ENCODE results near the gene LRRC2.

Gene LRRC2

GRCh38 chr3:46466871-46467403 is 99.2 kb downstream of the LRRC2 start:
- no peak for DNase-seq (ENCODE audit: low read depth)
- TF ChIP-seq, protein P1, sequence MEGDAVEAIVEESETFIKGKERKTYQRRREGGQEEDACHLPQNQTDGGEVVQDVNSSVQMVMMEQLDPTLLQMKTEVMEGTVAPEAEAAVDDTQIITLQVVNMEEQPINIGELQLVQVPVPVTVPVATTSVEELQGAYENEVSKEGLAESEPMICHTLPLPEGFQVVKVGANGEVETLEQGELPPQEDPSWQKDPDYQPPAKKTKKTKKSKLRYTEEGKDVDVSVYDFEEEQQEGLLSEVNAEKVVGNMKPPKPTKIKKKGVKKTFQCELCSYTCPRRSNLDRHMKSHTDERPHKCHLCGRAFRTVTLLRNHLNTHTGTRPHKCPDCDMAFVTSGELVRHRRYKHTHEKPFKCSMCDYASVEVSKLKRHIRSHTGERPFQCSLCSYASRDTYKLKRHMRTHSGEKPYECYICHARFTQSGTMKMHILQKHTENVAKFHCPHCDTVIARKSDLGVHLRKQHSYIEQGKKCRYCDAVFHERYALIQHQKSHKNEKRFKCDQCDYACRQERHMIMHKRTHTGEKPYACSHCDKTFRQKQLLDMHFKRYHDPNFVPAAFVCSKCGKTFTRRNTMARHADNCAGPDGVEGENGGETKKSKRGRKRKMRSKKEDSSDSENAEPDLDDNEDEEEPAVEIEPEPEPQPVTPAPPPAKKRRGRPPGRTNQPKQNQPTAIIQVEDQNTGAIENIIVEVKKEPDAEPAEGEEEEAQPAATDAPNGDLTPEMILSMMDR (conservative IDR thresholded peaks at IDR 0.05; ENCODE audit: low read length), result no peak
- H3K4me3 ChIP-seq (ENCODE audit: low read length), result no peak overlapping the region

- TF ChIP-seq, protein P1 (conservative IDR thresholded peaks at IDR 0.05; ENCODE audit: low read length), result no peak
- DNase-seq (ENCODE audit: low read depth), result no peak
- no peak overlapping the region for H3K4me3 ChIP-seq (ENCODE audit: low read length)
Observed at GRCh38 chr3:46466273-46466672, 99.8 kb downstream of the LRRC2 start.
